ENCODE results near the gene BEAN1. TPM values are rescaled to one million over a fixed set of nuclear protein-coding genes. Genes with fewer than 3 reads are reported as not detected.

Gene BEAN1
- total RNA-seq, 1 experiment from 2014 or later: 0.24 TPM

DNA sequence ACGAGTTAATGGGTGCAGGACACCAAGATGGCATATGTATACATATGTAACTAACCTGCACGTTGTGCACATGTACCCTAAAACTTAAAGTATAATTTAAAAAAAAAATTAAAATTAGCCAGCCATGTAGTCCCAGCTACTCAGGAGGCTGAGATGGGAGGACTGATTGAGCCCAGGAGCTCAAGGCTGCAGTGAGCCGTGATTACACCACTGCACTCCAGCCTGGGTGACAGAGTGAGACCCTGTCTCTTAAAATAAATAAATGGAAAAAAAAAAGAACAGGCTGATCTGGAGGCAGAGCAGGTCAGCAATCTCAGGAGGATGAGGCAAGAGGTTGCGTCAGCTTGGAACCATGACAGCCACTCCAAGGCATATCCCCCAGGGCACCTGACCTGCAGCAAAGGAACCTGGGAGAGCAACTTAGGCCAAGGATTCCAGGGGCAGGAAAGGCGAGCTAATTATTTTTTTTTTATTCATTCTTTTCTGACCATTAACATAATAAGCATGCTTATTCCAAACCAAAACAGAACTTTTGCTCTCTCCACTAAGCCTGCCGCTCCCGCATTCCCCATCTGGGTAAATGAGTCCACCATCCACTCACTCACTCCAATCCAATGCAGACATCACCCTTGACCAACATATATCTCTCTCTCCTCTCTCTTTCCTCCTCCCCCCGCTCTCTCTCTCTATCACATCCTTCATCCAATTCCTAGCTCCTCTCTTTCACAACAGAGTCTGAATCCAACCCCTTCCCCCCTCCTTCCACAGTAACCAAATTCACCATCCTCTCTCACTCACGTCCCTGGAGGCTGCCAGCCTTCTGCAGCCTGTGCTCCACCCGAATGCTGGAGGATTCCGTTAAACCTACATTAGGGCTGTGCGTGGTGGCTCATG is 75.2 kb downstream of the BEAN1 start:
- WGBS (ENCODE audit: extremely low coverage, insufficient read length, low lambda C conversion rate): 100% methylated on average over 1 of the region's 12 CpGs
- no peak overlapping the region for H3K14ac ChIP-seq (ENCODE audit: insufficient read depth, low read length)
- no peaks in the 10 kb centered on the region for H3K4me1 ChIP-seq (ENCODE audit: insufficient read depth, low read length)
- no peak overlapping the region for H3T11ph ChIP-seq (ENCODE audit: low read length)
- no peak overlapping the region for H2BK12ac ChIP-seq (ENCODE audit: insufficient read length, low read depth, low read length)
- H4K91ac ChIP-seq (ENCODE audit: insufficient read length, low read depth, low read length): no peak overlapping the region
- peaks cover 18% of the 10 kb centered on the region for H3K27me3 Mint-ChIP-seq (ENCODE audit: low read depth)
- H2AK5ac ChIP-seq (ENCODE audit: insufficient read length, low read length): no peak overlapping the region
- TF ChIP-seq, protein P1, sequence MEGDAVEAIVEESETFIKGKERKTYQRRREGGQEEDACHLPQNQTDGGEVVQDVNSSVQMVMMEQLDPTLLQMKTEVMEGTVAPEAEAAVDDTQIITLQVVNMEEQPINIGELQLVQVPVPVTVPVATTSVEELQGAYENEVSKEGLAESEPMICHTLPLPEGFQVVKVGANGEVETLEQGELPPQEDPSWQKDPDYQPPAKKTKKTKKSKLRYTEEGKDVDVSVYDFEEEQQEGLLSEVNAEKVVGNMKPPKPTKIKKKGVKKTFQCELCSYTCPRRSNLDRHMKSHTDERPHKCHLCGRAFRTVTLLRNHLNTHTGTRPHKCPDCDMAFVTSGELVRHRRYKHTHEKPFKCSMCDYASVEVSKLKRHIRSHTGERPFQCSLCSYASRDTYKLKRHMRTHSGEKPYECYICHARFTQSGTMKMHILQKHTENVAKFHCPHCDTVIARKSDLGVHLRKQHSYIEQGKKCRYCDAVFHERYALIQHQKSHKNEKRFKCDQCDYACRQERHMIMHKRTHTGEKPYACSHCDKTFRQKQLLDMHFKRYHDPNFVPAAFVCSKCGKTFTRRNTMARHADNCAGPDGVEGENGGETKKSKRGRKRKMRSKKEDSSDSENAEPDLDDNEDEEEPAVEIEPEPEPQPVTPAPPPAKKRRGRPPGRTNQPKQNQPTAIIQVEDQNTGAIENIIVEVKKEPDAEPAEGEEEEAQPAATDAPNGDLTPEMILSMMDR (conservative IDR thresholded peaks at IDR 0.05): no peak
- no peaks in the 10 kb centered on the region for H3K79me2 ChIP-seq (ENCODE audit: insufficient read depth, low read length)
- H3K56ac ChIP-seq (ENCODE audit: insufficient read length, low read depth, low read length): no peak overlapping the region
- no peak overlapping the region for H3K4me2 ChIP-seq (ENCODE audit: insufficient read depth, insufficient read length, low read length)
- H3K79me1 ChIP-seq (ENCODE audit: insufficient read depth, low read depth, low read length, poor library complexity, severe bottlenecking): no peaks in the 10 kb centered on the region
- H3K27ac ChIP-seq (ENCODE audit: insufficient read length, low read depth, low read length): no peak overlapping the region
- no peak overlapping the region for H3K4me3 Mint-ChIP-seq
- H3K27me3 ChIP-seq (ENCODE audit: insufficient read depth, low read length): no peaks in the 10 kb centered on the region
- H4K20me1 ChIP-seq (ENCODE audit: control insufficient read depth, insufficient read depth, insufficient read length): no peaks in the 10 kb centered on the region
- H3K23ac ChIP-seq (ENCODE audit: insufficient read length, low read depth, low read length): no peak overlapping the region
- no peaks in the 10 kb centered on the region for H3K9me3 ChIP-seq (ENCODE audit: control insufficient read depth, low read depth, low read length)
- no peak overlapping the region for H4K8ac ChIP-seq (replicated peaks; ENCODE audit: insufficient read length, low read depth, low read length)
- H3K9ac ChIP-seq (ENCODE audit: extremely low read depth, insufficient read length, low read length): no peak overlapping the region
- H2BK120ac ChIP-seq (ENCODE audit: low read depth, low read length, poor library complexity, severe bottlenecking): no peak overlapping the region
- no peak overlapping the region for H2AFZ ChIP-seq (ENCODE audit: low read length)
- H3K23me2 ChIP-seq (ENCODE audit: insufficient read length, low read depth, low read length, poor library complexity, severe bottlenecking): no peaks in the 10 kb centered on the region
- H3K9me3 Mint-ChIP-seq: no peaks in the 10 kb centered on the region
- H2BK5ac ChIP-seq (ENCODE audit: insufficient read length, low read length): no peak overlapping the region
- H3K36me3 Mint-ChIP-seq (ENCODE audit: insufficient read depth in 1 of 3, low read depth in 3 of 3): no peaks in the 10 kb centered on the region
- H3K4ac ChIP-seq (ENCODE audit: low read depth, low read length): no peak overlapping the region
- no peak overlapping the region for H4K5ac ChIP-seq (ENCODE audit: insufficient read length, low read depth, low read length)
- H3K27ac Mint-ChIP-seq: no peak overlapping the region
- H3K4me1 Mint-ChIP-seq: peaks cover 0 to 6% of the 10 kb centered on the region in 2 experiments; a peak in 2 of 4 replicates
- no peak overlapping the region for H2BK20ac ChIP-seq (ENCODE audit: low read depth, low read length, poor library complexity, severe bottlenecking)
- H3K18ac ChIP-seq (ENCODE audit: insufficient read length, low read depth, low read length): no peak overlapping the region
- no peak overlapping the region for H2BK15ac ChIP-seq (ENCODE audit: low read depth, low read length)
- DNase-seq: no peak
